ENCODE data around the gene SLIT1. TPM values are rescaled to one million over a fixed set of nuclear protein-coding genes. Genes with fewer than 3 reads are reported as not detected.

Gene SLIT1
- total RNA-seq, 1 donor from 2014 or later: 0.12 TPM

GRCh38 chr10:97032624-97033023, 153.1 kb downstream of the SLIT1 start:
- H3K4me3 ChIP-seq (ENCODE audit: low read depth, low read length): no peak overlapping the region
- TF ChIP-seq CTCF (conservative IDR thresholded peaks at IDR 0.05; ENCODE audit: low read depth, low read length): no peak
- no peak for DNase-seq (ENCODE audit: low read depth)

DNA sequence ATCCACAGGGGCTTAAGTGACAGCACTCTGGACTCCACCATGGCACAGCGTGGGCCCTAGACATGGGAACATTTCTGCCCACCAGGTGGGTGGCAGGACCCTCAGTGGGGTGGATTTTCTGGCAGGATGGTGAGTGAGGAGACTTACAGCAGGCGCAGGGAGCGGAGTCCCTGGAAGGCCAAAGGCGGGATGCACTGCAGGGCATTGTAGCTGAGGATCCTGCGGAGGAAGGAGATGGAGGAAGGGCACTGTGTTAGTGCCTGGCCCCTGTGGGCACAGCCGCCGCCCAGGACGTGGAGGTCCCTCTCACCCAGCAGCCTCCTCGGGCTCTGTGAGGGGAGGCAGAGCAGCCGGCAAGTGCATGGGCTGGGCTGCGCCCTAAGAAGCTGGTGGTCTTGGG, 154.3 kb downstream of the SLIT1 start:
- TF ChIP-seq CTCF (conservative IDR thresholded peaks at IDR 0.05; ENCODE audit: low read depth, low read length): no peak
- no peak overlapping the region for H3K4me3 ChIP-seq (ENCODE audit: low read depth, low read length)
- no peak for DNase-seq (ENCODE audit: low read depth)

DNA sequence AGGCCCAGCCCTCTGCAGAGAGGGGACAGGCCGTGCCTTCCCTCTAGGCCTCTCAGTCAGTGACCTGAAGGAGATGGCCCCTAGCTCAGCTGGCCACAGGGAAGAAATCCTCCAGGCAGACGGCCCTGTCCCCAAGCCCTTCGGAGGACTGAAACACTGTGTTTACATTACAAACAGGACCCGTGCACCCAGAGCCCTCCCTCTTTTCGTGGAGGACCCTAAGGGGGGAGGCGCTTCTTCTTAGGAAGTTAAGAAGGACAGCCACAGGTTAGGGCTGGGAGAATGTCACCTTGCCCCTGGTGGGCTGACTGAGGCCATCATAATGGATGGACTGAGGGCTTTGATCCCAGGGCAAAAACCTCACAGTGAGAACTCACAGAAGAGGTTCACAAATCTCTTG, 154.9 kb downstream of the SLIT1 start:
- H3K4me3 ChIP-seq (ENCODE audit: low read depth, low read length): no peak overlapping the region
- TF ChIP-seq CTCF (conservative IDR thresholded peaks at IDR 0.05; ENCODE audit: low read depth, low read length): no peak
- no peak for DNase-seq (ENCODE audit: low read depth)

DNA sequence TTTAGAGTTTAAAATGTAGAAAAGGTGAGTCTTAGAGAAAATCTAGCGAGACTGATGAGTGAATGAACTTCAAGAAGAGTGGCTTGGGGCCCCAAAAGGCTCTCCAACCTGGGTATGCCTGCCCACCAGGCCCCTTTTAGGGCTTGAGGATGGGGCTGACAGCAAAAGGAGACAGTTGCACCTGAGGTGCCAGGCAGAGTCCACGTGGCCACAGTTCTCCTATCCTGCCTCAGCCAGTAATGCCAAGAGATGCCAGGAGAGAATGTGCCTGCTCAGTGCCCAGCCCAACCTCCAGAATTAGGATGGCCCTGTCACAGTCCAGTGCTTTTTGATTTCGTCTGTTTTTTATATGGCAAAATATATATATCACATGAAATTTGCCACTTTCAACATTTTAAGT, 156.5 kb downstream of the SLIT1 start:
- no peak for TF ChIP-seq CTCF (conservative IDR thresholded peaks at IDR 0.05; ENCODE audit: low read depth, low read length)
- no peak overlapping the region for H3K4me3 ChIP-seq (ENCODE audit: low read depth, low read length)
- no peak for DNase-seq (ENCODE audit: low read depth)

DNA sequence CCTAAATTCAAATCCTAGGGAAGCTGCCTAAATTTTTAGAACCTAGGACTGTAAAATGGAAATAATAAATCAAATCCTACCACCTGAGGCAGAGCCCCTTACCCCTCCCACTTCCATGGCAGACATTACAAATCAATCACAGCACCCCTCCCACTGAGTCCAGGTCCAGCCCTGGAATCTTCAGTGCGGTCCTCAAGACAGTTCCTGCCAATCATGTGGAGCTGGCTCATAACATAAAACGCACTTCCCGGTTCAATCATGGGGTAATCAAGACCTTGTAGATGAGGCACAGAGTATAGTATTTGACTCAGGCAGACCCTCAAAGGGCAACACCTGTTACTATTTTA, 157.0 kb downstream of the SLIT1 start:
- no peak overlapping the region for H3K4me3 ChIP-seq (ENCODE audit: low read depth, low read length)
- no peak for TF ChIP-seq CTCF (conservative IDR thresholded peaks at IDR 0.05; ENCODE audit: low read depth, low read length)
- no peak for DNase-seq (ENCODE audit: low read depth)

- no peak overlapping the region for H3K4me3 ChIP-seq (ENCODE audit: low read depth, low read length)
- no peak for DNase-seq (ENCODE audit: low read depth)
- no peak for TF ChIP-seq CTCF (conservative IDR thresholded peaks at IDR 0.05; ENCODE audit: low read depth, low read length)
Measured at GRCh38 chr10:97028126-97028831, 157.5 kb downstream of the SLIT1 start.

GRCh38 chr10:97025613-97026242, 160.0 kb downstream of the SLIT1 start:
- H3K4me3 ChIP-seq (ENCODE audit: low read depth, low read length): no peak overlapping the region
- no peak for DNase-seq (ENCODE audit: low read depth)

More at GRCh38 chr10:97025613-97026242, 160.0 kb downstream of the SLIT1 start:
- TF ChIP-seq CTCF (conservative IDR thresholded peaks at IDR 0.05; ENCODE audit: low read depth, low read length): peak; percentile 82
